DOHH2 (cell line): ENCODE data around the gene CATSPER3.

Experiments
- CTCF ChIP-seq: fragments of 200-600 bp; sonication (generic); IDR thresholded peaks from one replicate; pipeline ENCODE4 v1.5.1; 2014; ENCODE audit warnings: antibody characterized with exemption, mild to moderate bottlenecking, low read depth, low read length; ENCODE audit not compliant: poor library complexity, severe bottlenecking
- EZH2phosphoT487 ChIP-seq: fragments of 200-600 bp; sonication (generic); IDR thresholded peaks from 2 replicates; pipeline ENCODE4 v1.6.1; 2017; ENCODE audit warnings: borderline replicate concordance, mild to moderate bottlenecking, antibody characterized with exemption, low read length, moderate library complexity, mixed read lengths

- TF ChIP-seq CTCF (no peak), EZH2phosphoT487 (no peak)
Observed at GRCh38 chr5:134975843-134976242, 8.1 kb downstream of the CATSPER3 start.
